ENCODE measurements around the gene TMEM132D.

GRCh38 chr12:129788506-129789084 is 115.2 kb downstream of the TMEM132D start:
- TF ChIP-seq, protein P1, sequence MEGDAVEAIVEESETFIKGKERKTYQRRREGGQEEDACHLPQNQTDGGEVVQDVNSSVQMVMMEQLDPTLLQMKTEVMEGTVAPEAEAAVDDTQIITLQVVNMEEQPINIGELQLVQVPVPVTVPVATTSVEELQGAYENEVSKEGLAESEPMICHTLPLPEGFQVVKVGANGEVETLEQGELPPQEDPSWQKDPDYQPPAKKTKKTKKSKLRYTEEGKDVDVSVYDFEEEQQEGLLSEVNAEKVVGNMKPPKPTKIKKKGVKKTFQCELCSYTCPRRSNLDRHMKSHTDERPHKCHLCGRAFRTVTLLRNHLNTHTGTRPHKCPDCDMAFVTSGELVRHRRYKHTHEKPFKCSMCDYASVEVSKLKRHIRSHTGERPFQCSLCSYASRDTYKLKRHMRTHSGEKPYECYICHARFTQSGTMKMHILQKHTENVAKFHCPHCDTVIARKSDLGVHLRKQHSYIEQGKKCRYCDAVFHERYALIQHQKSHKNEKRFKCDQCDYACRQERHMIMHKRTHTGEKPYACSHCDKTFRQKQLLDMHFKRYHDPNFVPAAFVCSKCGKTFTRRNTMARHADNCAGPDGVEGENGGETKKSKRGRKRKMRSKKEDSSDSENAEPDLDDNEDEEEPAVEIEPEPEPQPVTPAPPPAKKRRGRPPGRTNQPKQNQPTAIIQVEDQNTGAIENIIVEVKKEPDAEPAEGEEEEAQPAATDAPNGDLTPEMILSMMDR (conservative IDR thresholded peaks at IDR 0.05; ENCODE audit: low read length): no peak
- TF ChIP-seq EZH2phosphoT487 (IDR thresholded peaks at IDR 0.05; ENCODE audit: borderline replicate concordance, low read depth, low read length): no peak

All from OCI-LY7 (cell line).